GM23338 (cell line): Measurements from ENCODE around the gene THSD4.

Source experiments
- EZH2phosphoT487 ChIP-seq: fragments of 200-600 bp; sonication (generic); IDR thresholded peaks from one replicate; pipeline ENCODE4 v1.8.1; 2018; ENCODE audit warnings: antibody characterized with exemption; ENCODE audit not compliant: unreplicated experiment
- REST ChIP-seq: IDR thresholded peaks from one replicate; pipeline ENCODE4 v1.6.1; 2018; ENCODE audit warnings: antibody characterized with exemption; ENCODE audit not compliant: unreplicated experiment

GRCh38 chr15:71185706-71186105 lies 70.4 kb downstream of the THSD4 start:
- TF ChIP-seq EZH2phosphoT487: no peak
- no peak for TF ChIP-seq REST
